ENCODE results near the gene ANKRD7.

Gene ANKRD7

GRCh38 chr7:118224521-118224920 is at the start of gene ANKRD7:
Gene ANKRD7, plus strand, starts transcription at chr7:118224704. Its CDS starts 127 bp downstream, at chr7:118224831.
- DNase-seq (ENCODE audit: extremely low read depth, low read depth) = no peak
- no peak for TF ChIP-seq CTCF (IDR thresholded peaks at IDR 0.05; ENCODE audit: low read depth, low read length)

- no peak for DNase-seq (ENCODE audit: extremely low read depth, low read depth)
- TF ChIP-seq CTCF (IDR thresholded peaks at IDR 0.05; ENCODE audit: low read depth, low read length) = no peak
These were observed 48.8 kb upstream of the ANKRD7 start for GRCh38 chr7:118175740-118176139.

GRCh38 chr7:118179191-118179590 is 45.3 kb upstream of the ANKRD7 start:
- no peak for DNase-seq (ENCODE audit: extremely low read depth, low read depth)
- TF ChIP-seq CTCF (IDR thresholded peaks at IDR 0.05; ENCODE audit: low read depth, low read length) = no peak

- DNase-seq (ENCODE audit: extremely low read depth, low read depth) = no peak
- no peak for TF ChIP-seq CTCF (IDR thresholded peaks at IDR 0.05; ENCODE audit: low read depth, low read length)
These were observed 41.7 kb upstream of the ANKRD7 start for GRCh38 chr7:118182593-118183427.

- DNase-seq (ENCODE audit: extremely low read depth, low read depth) = no peak
These were observed 41.1 kb upstream of the ANKRD7 start for GRCh38 chr7:118183428-118183785.

GRCh38 chr7:118183786-118184564 is 40.5 kb upstream of the ANKRD7 start, which contains the start of gene LSM8:
Gene LSM8, plus strand, starts transcription at chr7:118184164. Its CDS starts 60 bp downstream, at chr7:118184224.
- peak; percentile 98 for DNase-seq (ENCODE audit: extremely low read depth, low read depth)
- no peak for TF ChIP-seq CTCF (IDR thresholded peaks at IDR 0.05; ENCODE audit: low read depth, low read length)

More at GRCh38 chr7:118183428-118183785, 41.1 kb upstream of the ANKRD7 start:
- no peak for TF ChIP-seq CTCF (IDR thresholded peaks at IDR 0.05; ENCODE audit: low read depth, low read length)

- DNase-seq (ENCODE audit: extremely low read depth, low read depth) = no peak
- TF ChIP-seq CTCF (IDR thresholded peaks at IDR 0.05; ENCODE audit: low read depth, low read length) = no peak
These were observed 40.0 kb upstream of the ANKRD7 start for GRCh38 chr7:118184565-118184940.

All from AG09319 (cell line).